ENCODE measurements around the gene CD3D.

DNA sequence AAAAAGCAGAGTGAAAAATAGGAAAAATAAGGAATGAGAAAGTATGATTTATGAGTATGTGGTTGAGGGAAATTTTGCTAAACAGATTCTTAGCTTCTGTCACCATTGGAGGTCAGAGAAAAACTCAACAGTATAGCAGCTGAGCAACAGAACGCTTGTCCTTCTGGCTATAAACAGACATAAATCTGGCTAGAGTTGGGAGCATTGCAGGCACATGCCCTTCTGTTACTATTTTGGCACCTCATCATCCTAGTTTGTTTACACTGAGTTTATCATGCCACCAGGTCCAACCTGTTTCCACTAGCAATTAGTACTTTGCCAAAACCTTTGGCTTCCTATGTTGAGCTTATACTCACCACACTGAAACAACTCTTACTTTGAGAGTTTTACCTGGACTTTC, 23.8 kb upstream of the CD3D start:
- TF ChIP-seq, protein P1, sequence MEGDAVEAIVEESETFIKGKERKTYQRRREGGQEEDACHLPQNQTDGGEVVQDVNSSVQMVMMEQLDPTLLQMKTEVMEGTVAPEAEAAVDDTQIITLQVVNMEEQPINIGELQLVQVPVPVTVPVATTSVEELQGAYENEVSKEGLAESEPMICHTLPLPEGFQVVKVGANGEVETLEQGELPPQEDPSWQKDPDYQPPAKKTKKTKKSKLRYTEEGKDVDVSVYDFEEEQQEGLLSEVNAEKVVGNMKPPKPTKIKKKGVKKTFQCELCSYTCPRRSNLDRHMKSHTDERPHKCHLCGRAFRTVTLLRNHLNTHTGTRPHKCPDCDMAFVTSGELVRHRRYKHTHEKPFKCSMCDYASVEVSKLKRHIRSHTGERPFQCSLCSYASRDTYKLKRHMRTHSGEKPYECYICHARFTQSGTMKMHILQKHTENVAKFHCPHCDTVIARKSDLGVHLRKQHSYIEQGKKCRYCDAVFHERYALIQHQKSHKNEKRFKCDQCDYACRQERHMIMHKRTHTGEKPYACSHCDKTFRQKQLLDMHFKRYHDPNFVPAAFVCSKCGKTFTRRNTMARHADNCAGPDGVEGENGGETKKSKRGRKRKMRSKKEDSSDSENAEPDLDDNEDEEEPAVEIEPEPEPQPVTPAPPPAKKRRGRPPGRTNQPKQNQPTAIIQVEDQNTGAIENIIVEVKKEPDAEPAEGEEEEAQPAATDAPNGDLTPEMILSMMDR (IDR thresholded peaks at IDR 0.05) = no peak
- no peak for TF ChIP-seq EZH2 (IDR thresholded peaks at IDR 0.05; ENCODE audit: borderline replicate concordance, insufficient read depth, low read depth, low read length, poor library complexity, severe bottlenecking)

All from B cell (primary cell).